ENCODE measurements around the gene CAMKMT. TPM values are rescaled to one million over a fixed set of nuclear protein-coding genes. Genes with fewer than 3 reads are reported as not detected.

The CAMKMT gene
- total and polyA plus RNA-seq, 9 of the 15 experiments (the other 6 are each of a cell fraction or from before 2014, with no cell fraction given) = 1.6 to 15.3 (median 7.4) TPM

DNA sequence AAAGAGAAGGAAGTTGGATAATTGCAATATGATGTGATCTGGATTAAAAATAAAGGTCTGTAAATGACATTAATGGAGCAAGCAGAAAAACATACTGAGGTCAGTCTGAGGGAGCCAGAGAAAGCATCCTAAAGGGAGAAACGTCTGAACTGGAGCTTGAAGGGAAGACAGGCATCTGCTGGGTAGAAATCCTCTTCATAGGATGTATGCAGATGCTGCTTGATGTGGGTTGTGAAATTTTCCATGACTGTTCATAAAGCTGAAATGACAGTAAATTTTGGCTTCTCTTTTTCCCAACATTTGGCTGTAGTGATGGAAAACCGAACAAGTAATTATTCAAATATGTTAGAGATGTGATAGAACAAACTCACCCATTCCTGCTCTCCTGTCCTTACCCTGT, 287.6 kb downstream of the CAMKMT start:
- no peaks in the 10 kb centered on the region for H3K79me2 ChIP-seq (ENCODE audit: control insufficient read depth, insufficient read depth, low read length)
- no peak overlapping the region for H3K27ac ChIP-seq (ENCODE audit: extremely low read depth, low read depth, low read length)
- DNase-seq (ENCODE audit: extremely low read depth in 1 of 4, low spot score in 3 of 4) = no peak
- in situ Hi-C loops (cut with MboI) = no loop called here
- POLR2A ChIA-PET = no interaction called here
- ATAC-seq = no peak
- no peaks in the 10 kb centered on the region for H3K4me1 ChIP-seq (replicated peaks in 1 of 2; ENCODE audit: control insufficient read depth in 2 of 2, insufficient read depth in 2 of 2, low read length in 2 of 2)
- H3K9ac ChIP-seq (ENCODE audit: insufficient read depth in 1 of 2, low read depth in 2 of 2, low read length in 2 of 2) = no peak overlapping the region
- no peak overlapping the region for H3K4me2 ChIP-seq (ENCODE audit: insufficient read depth, low read length)
- no peak for FAIRE-seq
- H4K20me1 ChIP-seq (replicated peaks; ENCODE audit: control insufficient read depth, insufficient read depth, low read length) = no peaks in the 10 kb centered on the region; the same call in 1 of the 2 replicates
- TF ChIP-seq ZNF134 (CRISPR knock-in tag; conservative IDR thresholded peaks at IDR 0.05) (no peak), CBX5 (IDR thresholded peaks at IDR 0.05; ENCODE audit: borderline replicate concordance, low read depth) (no peak), ILF3 (IDR thresholded peaks at IDR 0.05; ENCODE audit: borderline replicate concordance) (no peak), CBFA2T2 (conservative IDR thresholded peaks at IDR 0.05) (no peak), BACH1 (tag; IDR thresholded peaks at IDR 0.05) (no peak), DMBX1 (CRISPR knock-in tag; IDR thresholded peaks at IDR 0.05; ENCODE audit: borderline replicate concordance) (no peak), SRSF3 (IDR thresholded peaks at IDR 0.05; ENCODE audit: insufficient read depth, low read length) (no peak), PHF8 (IDR thresholded peaks at IDR 0.05; ENCODE audit: borderline replicate concordance, low read length) (no peak), SREBF2 (CRISPR knock-in tag; IDR thresholded peaks at IDR 0.05) (no peak), MYBL2 (IDR thresholded peaks at IDR 0.05; ENCODE audit: low read depth) (no peak), MYBL2 (CRISPR knock-in tag; IDR thresholded peaks at IDR 0.05; ENCODE audit: borderline replicate concordance) (no peak), ZNF311 (CRISPR knock-in tag; IDR thresholded peaks at IDR 0.05) (no peak), TEAD2 (tag; IDR thresholded peaks at IDR 0.05) (no peak), SRSF1 (IDR thresholded peaks at IDR 0.05; ENCODE audit: low read depth, low read length) (no peak), NFE2 (IDR thresholded peaks at IDR 0.05; ENCODE audit: low read depth) (no peak), ZNF224 (CRISPR knock-in tag; IDR thresholded peaks at IDR 0.05) (no peak), CHD4 (IDR thresholded peaks at IDR 0.05; ENCODE audit: insufficient read depth, insufficient replicate concordance, low read depth, low read length, poor library complexity, severe bottlenecking) (no peak), FUS (optimal IDR thresholded peaks at IDR 0.05; ENCODE audit: low read depth, low read length) (no peak), YY1 (IDR thresholded peaks at IDR 0.05; ENCODE audit: borderline replicate concordance in 1 of 3, control insufficient read depth in 1 of 3, extremely low read depth in 1 of 3, insufficient read depth in 3 of 3, insufficient read length in 1 of 3, insufficient replicate concordance in 2 of 3, low read depth in 1 of 3, low read length in 2 of 3) (no peak)
- TF ChIP-seq, protein P1, sequence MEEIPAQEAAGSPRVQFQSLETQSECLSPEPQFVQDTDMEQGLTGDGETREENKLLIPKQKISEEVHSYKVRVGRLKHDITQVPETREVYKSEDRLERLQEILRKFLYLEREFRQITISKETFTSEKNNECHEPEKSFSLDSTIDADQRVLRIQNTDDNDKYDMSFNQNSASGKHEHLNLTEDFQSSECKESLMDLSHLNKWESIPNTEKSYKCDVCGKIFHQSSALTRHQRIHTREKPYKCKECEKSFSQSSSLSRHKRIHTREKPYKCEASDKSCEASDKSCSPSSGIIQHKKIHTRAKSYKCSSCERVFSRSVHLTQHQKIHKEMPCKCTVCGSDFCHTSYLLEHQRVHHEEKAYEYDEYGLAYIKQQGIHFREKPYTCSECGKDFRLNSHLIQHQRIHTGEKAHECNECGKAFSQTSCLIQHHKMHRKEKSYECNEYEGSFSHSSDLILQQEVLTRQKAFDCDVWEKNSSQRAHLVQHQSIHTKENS (CRISPR knock-in tag; IDR thresholded peaks at IDR 0.05) = no peak
- TF ChIP-seq, protein P2, sequence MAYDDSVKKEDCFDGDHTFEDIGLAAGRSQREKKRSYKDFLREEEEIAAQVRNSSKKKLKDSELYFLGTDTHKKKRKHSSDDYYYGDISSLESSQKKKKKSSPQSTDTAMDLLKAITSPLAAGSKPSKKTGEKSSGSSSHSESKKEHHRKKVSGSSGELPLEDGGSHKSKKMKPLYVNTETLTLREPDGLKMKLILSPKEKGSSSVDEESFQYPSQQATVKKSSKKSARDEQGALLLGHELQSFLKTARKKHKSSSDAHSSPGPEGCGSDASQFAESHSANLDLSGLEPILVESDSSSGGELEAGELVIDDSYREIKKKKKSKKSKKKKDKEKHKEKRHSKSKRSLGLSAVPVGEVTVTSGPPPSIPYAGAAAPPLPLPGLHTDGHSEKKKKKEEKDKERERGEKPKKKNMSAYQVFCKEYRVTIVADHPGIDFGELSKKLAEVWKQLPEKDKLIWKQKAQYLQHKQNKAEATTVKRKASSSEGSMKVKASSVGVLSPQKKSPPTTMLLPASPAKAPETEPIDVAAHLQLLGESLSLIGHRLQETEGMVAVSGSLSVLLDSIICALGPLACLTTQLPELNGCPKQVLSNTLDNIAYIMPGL (CRISPR knock-in tag; IDR thresholded peaks at IDR 0.05) = no peak
- intact Hi-C loops (cut with micrococcal nuclease) = no loop called here
- CTCF ChIA-PET (ENCODE audit: low intra/inter-chr PET ratio) = no interaction called here
- H3K9me1 ChIP-seq (ENCODE audit: control insufficient read depth, insufficient read depth, low read length) = no peaks in the 10 kb centered on the region
- H3K9me3 ChIP-seq (replicated peaks; ENCODE audit: control insufficient read depth, insufficient read depth, low read depth, low read length) = no peaks in the 10 kb centered on the region
- peaks cover 0 to 9% of the 10 kb centered on the region in 2 experiments; a peak in 2 of 5 replicates for H3K27me3 ChIP-seq (ENCODE audit: control insufficient read depth in 2 of 2, insufficient read depth in 2 of 2, low read length in 2 of 2)
- BruUV-seq (replicated peaks) = no TSS peak
- H3K4me3 ChIP-seq = no peak overlapping the region
- no peak overlapping the region for H2AFZ ChIP-seq (ENCODE audit: low read depth, low read length)
- no peaks in the 10 kb centered on the region for H3K36me3 ChIP-seq (ENCODE audit: control insufficient read depth, insufficient read depth, low read length)
- WGBS (ENCODE audit: insufficient coverage, low coverage, missing lambda C conversion rate) = 0% methylated on average over 2 of the region's 2 CpGs
